Breast epithelium (tissue), 4 donors: ENCODE measurements around the gene PSTPIP2. TPM values are rescaled to one million over a fixed set of nuclear protein-coding genes. Genes with fewer than 3 reads are reported as not detected.

Source experiments
- DNase-seq, 2 donors: peaks; one replicate each; pipeline ENCODE4 v3.0.0-alpha.2; 2019; ENCODE audit warnings: low spot score in 2 of 2
- H3K27ac ChIP-seq, 2 donors: fragments of 200-600 bp; sonication (generic) in 1 of 2; one replicate each; pipeline ENCODE4 v1.5.1; 2016 to 2019; ENCODE audit warnings: mild to moderate bottlenecking in 1 of 2
- H3K27me3 ChIP-seq, 2 donors: fragments of 200-600 bp; sonication (generic) in 1 of 2; one replicate each; pipeline versions ENCODE4 v1.5.1 to v1.6.0; 2017 to 2019; ENCODE audit warnings: control low read depth in 1 of 2, mild to moderate bottlenecking in 1 of 2
- H3K36me3 ChIP-seq: fragments of 200-600 bp; one replicate; pipeline ENCODE4 v1.5.1; 2019
- H3K4me1 ChIP-seq, 2 donors: fragments of 200-600 bp; sonication (generic); one replicate each; pipeline ENCODE4 v1.5.1; 2016 to 2019; ENCODE audit warnings: control low read depth in 1 of 2
- H3K4me3 ChIP-seq, 3 donors: fragments of 200-600 bp; sonication (generic); 1 replicate in 2 of 3; 2 replicates in 1 of 3; pipeline ENCODE4 v1.5.1; 2016 to 2019; ENCODE audit warnings: mild to moderate bottlenecking in 3 of 3, moderate library complexity in 2 of 3
- H3K9me3 ChIP-seq, 2 donors: fragments of 200-600 bp; sonication (generic) in 1 of 2; one replicate each; pipeline ENCODE4 v1.5.1; 2016 to 2019; ENCODE audit warnings: control low read depth in 1 of 2
- CTCF ChIP-seq, 3 donors: fragments of 450-650 bp; IDR thresholded peaks; one replicate each; pipeline ENCODE4 v1.5.1; 2016 to 2017; ENCODE audit warnings: antibody characterized with exemption in 3 of 3, mild to moderate bottlenecking in 3 of 3, moderate library complexity in 3 of 3
- POLR2A ChIP-seq: fragments of 450-650 bp; IDR thresholded peaks from one replicate; pipeline ENCODE4 v1.6.1; 2016; ENCODE audit warnings: antibody characterized with exemption, mild to moderate bottlenecking, moderate library complexity
- POLR2AphosphoS5 ChIP-seq, 3 donors: sonication (generic); formaldehyde crosslinking; IDR thresholded peaks; one replicate each; pipeline ENCODE4 v1.6.1; 2017; ENCODE audit warnings: antibody characterized with exemption in 3 of 3
- intact Hi-C: fragments of 100-400 bp; cut with DNase I; formaldehyde crosslinking; loops from one replicate; pipeline ENCODE4 v1.15.1; 2023; ENCODE audit warnings: low total_unique reads
- total RNA-seq, 3 donors: library from RNA; depleted of rRNA; stranded (reverse); fragments of >200 nt; gene quantifications; one replicate each; pipeline ENCODE4 v1.1.0, GENCODE V29; 2016

The PSTPIP2 gene
- total RNA-seq, 3 donors from 2014 or later, result 6.4 to 22.2 (median 14.7) TPM

- no peak for TF ChIP-seq POLR2AphosphoS5 (IDR thresholded peaks at IDR 0.05)
- no peak for TF ChIP-seq CTCF (IDR thresholded peaks at IDR 0.05)
- TF ChIP-seq POLR2A, result no peak
- H3K9me3 ChIP-seq, result no peaks in the 10 kb centered on the region
- peaks cover 0 to 7% of the 10 kb centered on the region in 2 donors for H3K4me1 ChIP-seq
- no peaks in the 10 kb centered on the region for H3K36me3 ChIP-seq
- no peaks in the 10 kb centered on the region for H3K27me3 ChIP-seq
- DNase-seq, result no peak
- no peak overlapping the region for H3K27ac ChIP-seq
- no peak overlapping the region for H3K4me3 ChIP-seq
- intact Hi-C loops, result no loop called here
Measured at GRCh38 chr18:46099463-46099862, 27.4 kb upstream of the PSTPIP2 start.

GRCh38 chr18:46098616-46098933 lies 26.5 kb upstream of the PSTPIP2 start:
- TF ChIP-seq POLR2A (no peak), CTCF (IDR thresholded peaks at IDR 0.05) (no peak), POLR2AphosphoS5 (IDR thresholded peaks at IDR 0.05) (no peak)
- Histone ChIP-seq H3K4me3 (peak overlapping the region; percentile 88 to 99 (median 96)), H3K4me1 (peaks cover 0 to 7% of the 10 kb centered on the region in 2 donors), H3K36me3 (no peaks in the 10 kb centered on the region), H3K27me3 (no peaks in the 10 kb centered on the region), H3K9me3 (no peaks in the 10 kb centered on the region), H3K27ac (peak overlapping the region; percentile 86 to 93)
- no peak for DNase-seq
- intact Hi-C loops, result no loop called here

- Histone ChIP-seq H3K4me3 (peak within 1 kb of the TSS; percentile 88 to 99 (median 96)), H3K27ac (peak within 1 kb of the TSS; percentile 86 to 93), H3K36me3 (no peaks in the 10 kb centered on the region), H3K4me1 (peaks cover 0 to 7% of the 10 kb centered on the region in 2 donors), H3K9me3 (no peaks in the 10 kb centered on the region), H3K27me3 (no peaks in the 10 kb centered on the region)
- peak; percentile 89 to 91 for DNase-seq
- intact Hi-C loops, result no loop called here
- peak; percentile 60 to 78 (median 68) for TF ChIP-seq POLR2AphosphoS5 (IDR thresholded peaks at IDR 0.05)
- TF ChIP-seq CTCF (IDR thresholded peaks at IDR 0.05), result no peak
- peak; percentile 47 for TF ChIP-seq POLR2A
Measured at GRCh38 chr18:46097801-46098615, 25.9 kb upstream of the PSTPIP2 start, which contains the start of gene ATP5F1A. ATP5F1A (minus strand) TSS chr18:46098296; CDS start chr18:46098231, 65 bp downstream.

GRCh38 chr18:46097431-46097800 lies 25.4 kb upstream of the PSTPIP2 start:
- Histone ChIP-seq H3K27ac (peak overlapping the region; percentile 86 to 93), H3K9me3 (no peaks in the 10 kb centered on the region), H3K27me3 (no peaks in the 10 kb centered on the region), H3K4me1 (peaks cover 0 to 7% of the 10 kb centered on the region in 2 donors), H3K4me3 (peak overlapping the region; percentile 88 to 99 (median 96)), H3K36me3 (no peaks in the 10 kb centered on the region)
- TF ChIP-seq CTCF (IDR thresholded peaks at IDR 0.05) (no peak), POLR2A (no peak), POLR2AphosphoS5 (IDR thresholded peaks at IDR 0.05) (no peak)
- no peak for DNase-seq
- intact Hi-C loops, result no loop called here

- Histone ChIP-seq H3K9me3 (no peaks in the 10 kb centered on the region), H3K4me1 (peaks cover 0 to 7% of the 10 kb centered on the region in 2 donors), H3K36me3 (no peaks in the 10 kb centered on the region), H3K27me3 (no peaks in the 10 kb centered on the region), H3K27ac (peak overlapping the region; percentile 86 to 93), H3K4me3 (peak overlapping the region; percentile 88 to 99 (median 96))
- no peak for TF ChIP-seq CTCF (IDR thresholded peaks at IDR 0.05)
- TF ChIP-seq POLR2A, result no peak
- no peak for TF ChIP-seq POLR2AphosphoS5 (IDR thresholded peaks at IDR 0.05)
- no peak for DNase-seq
- intact Hi-C loops, result no loop called here
Measured at GRCh38 chr18:46096651-46097300, 24.7 kb upstream of the PSTPIP2 start.
